GM18868 (cell line): ENCODE measurements around the gene BAX.

Experiments
- ATAC-seq: cut with Tn5 transposase; IDR thresholded peaks from one replicate; pipeline ENCODE4 v1.9.1; 2021; ENCODE audit warnings: mild to moderate bottlenecking, moderate library complexity; ENCODE audit not compliant: unreplicated experiment

BAX gene

GRCh38 chr19:48982280-48982679 is 27.6 kb downstream of the BAX start:
- no peak for ATAC-seq

- no peak for ATAC-seq
Measured at GRCh38 chr19:48985711-48986110, 31.0 kb downstream of the BAX start.

GRCh38 chr19:48986211-48986610 is 31.5 kb downstream of the BAX start:
- ATAC-seq, result no peak

GRCh38 chr19:48987323-48987722 is 32.6 kb downstream of the BAX start:
- no peak for ATAC-seq

GRCh38 chr19:48988286-48988685 is 33.6 kb downstream of the BAX start:
- no peak for ATAC-seq

GRCh38 chr19:48988860-48989259 is 34.2 kb downstream of the BAX start:
- no peak for ATAC-seq

- no peak for ATAC-seq
Measured at GRCh38 chr19:48989701-48990291, 35.1 kb downstream of the BAX start.

- no peak for ATAC-seq
Measured at GRCh38 chr19:48990400-48990799, 35.7 kb downstream of the BAX start.

GRCh38 chr19:48991011-48991609 is 36.4 kb downstream of the BAX start:
- no peak for ATAC-seq

- no peak for ATAC-seq
Measured at GRCh38 chr19:48991873-48992580, 37.4 kb downstream of the BAX start.

GRCh38 chr19:48992581-48993174 is 38.0 kb downstream of the BAX start:
- no peak for ATAC-seq

- peak; percentile 84 for ATAC-seq
Measured at GRCh38 chr19:48993175-48994034, 38.7 kb downstream of the BAX start, which contains the start of the genes GYS1 and RUVBL2. Gene GYS1, minus strand, starts transcription at chr19:48993309. Its CDS starts 197 bp downstream, at chr19:48993112. Gene RUVBL2, plus strand, starts transcription at chr19:48993887. Its CDS starts 25 bp downstream, at chr19:48993912.

GRCh38 chr19:48994035-48994386 is 39.3 kb downstream of the BAX start:
- ATAC-seq, result no peak

GRCh38 chr19:48997972-48998371 is 43.3 kb downstream of the BAX start:
- ATAC-seq, result no peak

GRCh38 chr19:48999481-49000325 is 45.0 kb downstream of the BAX start:
- ATAC-seq, result no peak

GRCh38 chr19:49004133-49004532 is 49.5 kb downstream of the BAX start:
- ATAC-seq, result no peak

- ATAC-seq, result no peak
Measured at GRCh38 chr19:49004964-49005614, 50.4 kb downstream of the BAX start.

GRCh38 chr19:49006905-49007304 is 52.2 kb downstream of the BAX start:
- ATAC-seq, result no peak

- ATAC-seq, result no peak
Measured at GRCh38 chr19:49009828-49010227, 55.2 kb downstream of the BAX start.
